GM12878 (cell line): ENCODE measurements around the gene KIFAP3.

Source experiments
- ATF3 ChIP-seq: IDR thresholded peaks from 2 replicates; pipeline ENCODE4 v1.6.1; 2011; ENCODE audit warnings: low read depth, mild to moderate bottlenecking, low read length, moderate library complexity, borderline replicate concordance; ENCODE audit errors: extremely low read depth
- BCL3 ChIP-seq: IDR thresholded peaks from 2 replicates; pipeline ENCODE4 v1.6.1; 2011; ENCODE audit warnings: borderline replicate concordance, low read depth, mild to moderate bottlenecking, moderate library complexity, low read length; ENCODE audit not compliant: insufficient read depth, poor library complexity, severe bottlenecking
- BRCA1 ChIP-seq: IDR thresholded peaks from 2 replicates; pipeline ENCODE4 v1.6.1; 2011; ENCODE audit warnings: low read depth, low read length, improper control_type of control experiment
- EP300 ChIP-seq, 2 experiments: fragments of 150-350 bp in 1 of 2; IDR thresholded peaks; 2 replicates each; pipeline ENCODE4 v1.6.1; 2011 to 2012; ENCODE audit warnings: low read depth in 2 of 2, low read length in 2 of 2, borderline replicate concordance in 1 of 2, improper control_type of control experiment in 1 of 2, inconsistent platforms in 1 of 2; ENCODE audit not compliant: control insufficient read depth in 1 of 2
- FOXK2 ChIP-seq: fragments of 450-650 bp; IDR thresholded peaks from 2 replicates; pipeline ENCODE4 v1.6.1; 2017; ENCODE audit warnings: mild to moderate bottlenecking, moderate library complexity
- IRF3 ChIP-seq: fragments of 450-650 bp; IDR thresholded peaks from 2 replicates; pipeline ENCODE4 v1.6.1; 2014; ENCODE audit warnings: mild to moderate bottlenecking
- IRF4 ChIP-seq: IDR thresholded peaks from 2 replicates; pipeline ENCODE4 v1.6.1; 2011; ENCODE audit warnings: low read depth, low read length
- MYC ChIP-seq: IDR thresholded peaks from 2 replicates; pipeline ENCODE4 v1.6.1; 2011; ENCODE audit warnings: mild to moderate bottlenecking, low read length, moderate library complexity, inconsistent platforms; ENCODE audit not compliant: insufficient read depth, insufficient replicate concordance, insufficient read length, severe bottlenecking
- POLR2A ChIP-seq: IDR thresholded peaks from 2 replicates; pipeline ENCODE4 v1.6.1; 2011; ENCODE audit warnings: low read depth, mild to moderate bottlenecking, low read length
- POLR2AphosphoS5 ChIP-seq: IDR thresholded peaks from 2 replicates; pipeline ENCODE4 v1.6.1; 2011; ENCODE audit warnings: mild to moderate bottlenecking, low read length, inconsistent platforms
- SPI1 ChIP-seq: IDR thresholded peaks from 2 replicates; pipeline ENCODE4 v1.6.1; 2011; ENCODE audit warnings: low read depth, mild to moderate bottlenecking, low read length, moderate library complexity, borderline replicate concordance; ENCODE audit not compliant: insufficient read depth
- STAT1 ChIP-seq: fragments of 450-650 bp; conservative IDR thresholded peaks from 2 replicates; pipeline ENCODE4 v1.6.1; 2014; ENCODE audit warnings: antibody characterized with exemption, mild to moderate bottlenecking
- TF ChIP-seq, protein P1 (sequence below), 3 experiments: IDR thresholded peaks in 2 of 3; conservative IDR thresholded peaks in 1 of 3; 2 replicates each; pipeline ENCODE4 v1.5.1; 2011; ENCODE audit warnings: low read depth in 3 of 3, low read length in 3 of 3, mild to moderate bottlenecking in 3 of 3, control low read depth in 2 of 3, moderate library complexity in 2 of 3, inconsistent platforms in 1 of 3, mixed read lengths in 1 of 3; ENCODE audit not compliant: control insufficient read depth in 2 of 3, insufficient read depth in 1 of 3; ENCODE audit errors: extremely low read depth in 1 of 3
- TF ChIP-seq, protein P2 (sequence below): fragments of 450-650 bp; IDR thresholded peaks from 2 replicates; pipeline ENCODE4 v1.6.1; 2016; ENCODE audit warnings: mild to moderate bottlenecking

DNA sequence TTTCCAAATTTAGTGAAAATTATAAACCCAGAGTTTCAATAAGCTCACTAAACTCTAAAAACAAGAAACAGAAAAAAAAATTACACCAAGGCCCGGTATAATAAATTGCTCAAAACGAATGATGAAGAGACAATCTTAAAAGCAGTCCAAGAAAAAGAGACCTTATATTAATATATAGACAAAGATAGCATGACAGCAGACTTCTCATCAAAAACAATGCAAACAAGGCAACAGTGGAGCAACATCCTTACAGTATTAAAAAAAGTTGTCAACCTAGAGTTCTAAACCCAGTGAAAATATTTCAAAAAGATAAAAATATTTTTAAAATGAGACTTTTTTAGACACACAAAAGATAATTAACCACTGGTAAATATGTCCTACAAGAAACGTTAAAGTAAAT lies 46.7 kb downstream of the KIFAP3 start:
- TF ChIP-seq, protein P1, sequence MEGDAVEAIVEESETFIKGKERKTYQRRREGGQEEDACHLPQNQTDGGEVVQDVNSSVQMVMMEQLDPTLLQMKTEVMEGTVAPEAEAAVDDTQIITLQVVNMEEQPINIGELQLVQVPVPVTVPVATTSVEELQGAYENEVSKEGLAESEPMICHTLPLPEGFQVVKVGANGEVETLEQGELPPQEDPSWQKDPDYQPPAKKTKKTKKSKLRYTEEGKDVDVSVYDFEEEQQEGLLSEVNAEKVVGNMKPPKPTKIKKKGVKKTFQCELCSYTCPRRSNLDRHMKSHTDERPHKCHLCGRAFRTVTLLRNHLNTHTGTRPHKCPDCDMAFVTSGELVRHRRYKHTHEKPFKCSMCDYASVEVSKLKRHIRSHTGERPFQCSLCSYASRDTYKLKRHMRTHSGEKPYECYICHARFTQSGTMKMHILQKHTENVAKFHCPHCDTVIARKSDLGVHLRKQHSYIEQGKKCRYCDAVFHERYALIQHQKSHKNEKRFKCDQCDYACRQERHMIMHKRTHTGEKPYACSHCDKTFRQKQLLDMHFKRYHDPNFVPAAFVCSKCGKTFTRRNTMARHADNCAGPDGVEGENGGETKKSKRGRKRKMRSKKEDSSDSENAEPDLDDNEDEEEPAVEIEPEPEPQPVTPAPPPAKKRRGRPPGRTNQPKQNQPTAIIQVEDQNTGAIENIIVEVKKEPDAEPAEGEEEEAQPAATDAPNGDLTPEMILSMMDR (IDR thresholded peaks at IDR 0.05 in 2 of 3, conservative IDR thresholded peaks at IDR 0.05 in 1 of 3; ENCODE audit: control insufficient read depth in 2 of 3, extremely low read depth in 1 of 3, insufficient read depth in 1 of 3, low read depth in 3 of 3, low read length in 3 of 3) = no peak
- TF ChIP-seq STAT1 (no peak), BRCA1 (no peak), IRF4 (no peak), SPI1 (no peak), POLR2A (no peak), IRF3 (no peak), EP300 (IDR thresholded peaks at IDR 0.05; ENCODE audit: borderline replicate concordance in 1 of 2, control insufficient read depth in 1 of 2, low read depth in 2 of 2, low read length in 2 of 2) (no peak), FOXK2 (no peak), MYC (no peak), BCL3 (no peak), ATF3 (no peak), POLR2AphosphoS5 (no peak)
- TF ChIP-seq, protein P2, sequence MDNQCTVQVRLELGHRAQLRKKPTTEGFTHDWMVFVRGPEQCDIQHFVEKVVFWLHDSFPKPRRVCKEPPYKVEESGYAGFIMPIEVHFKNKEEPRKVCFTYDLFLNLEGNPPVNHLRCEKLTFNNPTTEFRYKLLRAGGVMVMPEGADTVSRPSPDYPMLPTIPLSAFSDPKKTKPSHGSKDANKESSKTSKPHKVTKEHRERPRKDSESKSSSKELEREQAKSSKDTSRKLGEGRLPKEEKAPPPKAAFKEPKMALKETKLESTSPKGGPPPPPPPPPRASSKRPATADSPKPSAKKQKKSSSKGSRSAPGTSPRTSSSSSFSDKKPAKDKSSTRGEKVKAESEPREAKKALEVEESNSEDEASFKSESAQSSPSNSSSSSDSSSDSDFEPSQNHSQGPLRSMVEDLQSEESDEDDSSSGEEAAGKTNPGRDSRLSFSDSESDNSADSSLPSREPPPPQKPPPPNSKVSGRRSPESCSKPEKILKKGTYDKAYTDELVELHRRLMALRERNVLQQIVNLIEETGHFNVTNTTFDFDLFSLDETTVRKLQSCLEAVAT = no peak
